HG02571 (cell line): ENCODE data around the gene PERCC1.
A peak's percentile ranks its signal among the peaks of the same experiment; 100 is the strongest.

Experiments used
- ATAC-seq: cut with Tn5 transposase; IDR thresholded peaks from one replicate; pipeline ENCODE4 v1.9.1; 2021; ENCODE audit warnings: mild to moderate bottlenecking, moderate library complexity; ENCODE audit not compliant: unreplicated experiment

Gene PERCC1

GRCh38 chr16:1408171-1408837 lies 22.6 kb upstream of the PERCC1 start:
- ATAC-seq: peak; percentile 71

- no peak for ATAC-seq
Measured at GRCh38 chr16:1412847-1413246, 18.0 kb upstream of the PERCC1 start.

- ATAC-seq: peak; percentile 28
Measured at GRCh38 chr16:1413684-1414531, 17.0 kb upstream of the PERCC1 start.

GRCh38 chr16:1414532-1415260 lies 16.2 kb upstream of the PERCC1 start, which contains the start of gene UNKL:
TSS of gene UNKL (minus strand) at chr16:1414704. CDS start at chr16:1414691, 13 bp downstream.
- ATAC-seq: peak; percentile 50

- ATAC-seq: no peak
Measured at GRCh38 chr16:1416521-1416941, 14.3 kb upstream of the PERCC1 start.

GRCh38 chr16:1420111-1420539 lies 10.8 kb upstream of the PERCC1 start:
- ATAC-seq: peak; percentile 15

GRCh38 chr16:1422076-1422475 lies 8.8 kb upstream of the PERCC1 start:
- ATAC-seq: no peak

- no peak for ATAC-seq
Measured at GRCh38 chr16:1424028-1424427, 6.8 kb upstream of the PERCC1 start.

- no peak for ATAC-seq
Measured at GRCh38 chr16:1425616-1426370, 5.1 kb upstream of the PERCC1 start.

- ATAC-seq: no peak
Measured at GRCh38 chr16:1426734-1427471, 4.0 kb upstream of the PERCC1 start.

GRCh38 chr16:1427473-1428461 lies 3.1 kb upstream of the PERCC1 start:
- no peak for ATAC-seq

GRCh38 chr16:1428511-1428910 lies 2.4 kb upstream of the PERCC1 start:
- no peak for ATAC-seq

GRCh38 chr16:1429012-1429411 lies 1.9 kb upstream of the PERCC1 start:
- no peak for ATAC-seq

- ATAC-seq: no peak
Measured at GRCh38 chr16:1429631-1430030, 1.2 kb upstream of the PERCC1 start.

- no peak for ATAC-seq
Measured at GRCh38 chr16:1430214-1430758, 592 bp upstream of the PERCC1 start.

- ATAC-seq: no peak
Measured at GRCh38 chr16:1431497-1432270, 806 bp downstream of the PERCC1 start.

GRCh38 chr16:1432388-1433262 lies 1.7 kb downstream of the PERCC1 start:
- no peak for ATAC-seq
